Karpas-422 (cell line): ENCODE data around the gene RNF152. TPM values are rescaled to one million over a fixed set of nuclear protein-coding genes. Genes with fewer than 3 reads are reported as not detected.

Experiments
- DNase-seq: peaks from one replicate; pipeline ENCODE4 v3.0.0-alpha.2; 2015
- H2AFZ ChIP-seq: fragments of 200-600 bp; sonication (generic); 2 replicates; pipeline ENCODE4 v1.6.1; 2014; ENCODE audit warnings: antibody characterized with exemption, low read length, mixed read lengths
- H3K27ac ChIP-seq: fragments of 200-600 bp; sonication (generic); 2 replicates; pipeline ENCODE4 v1.5.1; 2014; ENCODE audit warnings: mild to moderate bottlenecking, low read length, moderate library complexity
- H3K27me3 ChIP-seq: fragments of 200-600 bp; sonication (generic); 2 replicates; pipeline ENCODE4 v1.6.1; 2014; ENCODE audit warnings: low read length, mixed read lengths
- H3K36me3 ChIP-seq: fragments of 200-600 bp; sonication (generic); 2 replicates; pipeline ENCODE4 v1.6.1; 2014; ENCODE audit warnings: low read length, mixed read lengths; ENCODE audit not compliant: insufficient read depth
- H3K4me1 ChIP-seq: fragments of 200-600 bp; sonication (generic); 2 replicates; pipeline ENCODE4 v1.6.1; 2014; ENCODE audit warnings: mild to moderate bottlenecking, low read length, mixed read lengths
- H3K4me2 ChIP-seq: fragments of 200-600 bp; sonication (generic); 2 replicates; pipeline ENCODE4 v1.6.1; 2014; ENCODE audit warnings: low read length, low read depth, mild to moderate bottlenecking; ENCODE audit not compliant: poor library complexity, severe bottlenecking
- H3K4me3 ChIP-seq: fragments of 200-600 bp; sonication (generic); 2 replicates; pipeline ENCODE4 v1.5.1; 2014; ENCODE audit warnings: mild to moderate bottlenecking, antibody characterized with exemption, low read length, mixed read lengths
- H3K79me2 ChIP-seq: fragments of 200-600 bp; sonication (generic); 2 replicates; pipeline ENCODE4 v1.6.1; 2014; ENCODE audit warnings: mild to moderate bottlenecking, low read length, mixed read lengths
- H3K9ac ChIP-seq: fragments of 200-600 bp; sonication (generic); 2 replicates; pipeline ENCODE4 v1.6.0; 2014; ENCODE audit warnings: low read length
- H3K9me2 ChIP-seq: fragments of 200-600 bp; sonication (generic), shearing (Covaris generic); replicated peaks from 2 replicates; pipeline ENCODE4 v1.6.0; 2014; ENCODE audit warnings: mild to moderate bottlenecking, low read length, moderate library complexity; ENCODE audit not compliant: insufficient read depth
- H3K9me3 ChIP-seq: fragments of 300-700, 200-600 bp; sonication (generic); 2 replicates; pipeline ENCODE4 v1.6.1; 2014; ENCODE audit warnings: low read length, mixed read lengths
- H4K20me1 ChIP-seq: fragments of 200-600 bp; sonication (generic); 2 replicates; pipeline ENCODE4 v1.6.1; 2014; ENCODE audit warnings: mild to moderate bottlenecking, antibody characterized with exemption, low read length, low read depth; ENCODE audit not compliant: insufficient read depth
- total RNA-seq: library from RNA; depleted of rRNA; stranded (reverse); fragments of >200 nt; shearing (Covaris generic); gene quantifications from 2 replicates; pipeline ENCODE4 v1.2.3, GENCODE V29; 2014; ENCODE audit warnings: low replicate concordance

The RNF152 gene
- total RNA-seq, 1 experiment from 2014 or later = 0.07 TPM

GRCh38 chr18:61831071-61831470, 61.7 kb downstream of the RNF152 start:
- Histone ChIP-seq H3K9me3 (no peaks in the 10 kb centered on the region), H3K9me2 (no peaks in the 10 kb centered on the region), H3K4me3 (no peak overlapping the region), H3K4me1 (no peaks in the 10 kb centered on the region), H3K79me2 (no peaks in the 10 kb centered on the region), H3K4me2 (no peak overlapping the region), H3K36me3 (no peaks in the 10 kb centered on the region), H3K27me3 (no peaks in the 10 kb centered on the region), H3K27ac (no peak overlapping the region), H3K9ac (no peak overlapping the region), H2AFZ (no peak overlapping the region), H4K20me1 (no peaks in the 10 kb centered on the region)
- no peak for DNase-seq

DNA sequence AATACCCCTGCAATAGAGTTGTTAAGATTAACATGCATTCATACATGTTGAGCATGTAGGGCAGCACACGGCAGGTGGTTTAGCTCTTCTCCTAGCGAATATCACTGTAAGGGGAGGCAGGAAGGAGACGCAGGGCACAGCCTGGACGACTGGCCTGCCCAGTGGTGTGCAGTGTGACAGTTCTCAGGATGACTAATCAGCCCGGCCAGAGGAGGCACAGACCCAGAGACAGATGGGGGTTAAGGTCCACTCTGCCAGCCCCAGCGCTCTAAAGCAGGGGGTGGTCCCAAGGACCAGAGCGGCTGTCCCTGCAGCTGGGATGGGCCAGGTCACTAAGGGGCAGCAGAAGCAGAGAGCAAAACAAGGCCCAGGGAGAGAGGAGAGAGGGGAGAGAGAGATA, 63.7 kb downstream of the RNF152 start:
- no peaks in the 10 kb centered on the region for H3K4me1 ChIP-seq
- H3K4me2 ChIP-seq = no peak overlapping the region
- H3K4me3 ChIP-seq = no peak overlapping the region
- no peaks in the 10 kb centered on the region for H3K79me2 ChIP-seq
- no peaks in the 10 kb centered on the region for H3K27me3 ChIP-seq
- no peaks in the 10 kb centered on the region for H4K20me1 ChIP-seq
- no peaks in the 10 kb centered on the region for H3K9me3 ChIP-seq
- H3K36me3 ChIP-seq = no peaks in the 10 kb centered on the region
- H3K27ac ChIP-seq = no peak overlapping the region
- no peak overlapping the region for H3K9ac ChIP-seq
- no peaks in the 10 kb centered on the region for H3K9me2 ChIP-seq
- H2AFZ ChIP-seq = no peak overlapping the region
- no peak for DNase-seq

DNA sequence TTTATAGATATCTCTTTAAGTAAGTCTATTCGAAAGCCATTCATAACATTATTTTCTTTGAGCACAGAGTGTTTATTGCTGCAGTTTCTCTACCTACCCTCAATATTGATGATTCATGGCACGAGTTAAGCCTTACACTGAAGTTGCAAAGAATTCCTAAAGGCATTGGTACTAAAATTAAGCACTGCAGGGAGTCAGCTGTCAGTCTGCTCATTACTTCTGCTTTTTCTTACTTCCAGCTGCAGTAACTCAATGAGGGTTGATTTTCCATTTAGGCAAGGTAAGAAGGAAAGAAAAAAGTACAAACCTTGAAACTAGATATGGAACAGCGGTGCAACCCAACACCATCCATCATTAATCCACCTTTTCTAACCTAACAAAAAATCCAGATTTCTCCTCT, 65.2 kb downstream of the RNF152 start:
- DNase-seq = no peak
- H3K79me2 ChIP-seq = no peaks in the 10 kb centered on the region
- no peak overlapping the region for H3K27ac ChIP-seq
- H3K9me2 ChIP-seq = no peaks in the 10 kb centered on the region
- H2AFZ ChIP-seq = no peak overlapping the region
- no peaks in the 10 kb centered on the region for H3K36me3 ChIP-seq
- no peaks in the 10 kb centered on the region for H3K27me3 ChIP-seq
- no peaks in the 10 kb centered on the region for H3K4me1 ChIP-seq
- no peaks in the 10 kb centered on the region for H4K20me1 ChIP-seq
- H3K9me3 ChIP-seq = no peaks in the 10 kb centered on the region
- H3K4me3 ChIP-seq = no peak overlapping the region
- H3K9ac ChIP-seq = no peak overlapping the region
- H3K4me2 ChIP-seq = no peak overlapping the region

- Histone ChIP-seq H3K36me3 (no peaks in the 10 kb centered on the region), H3K4me2 (no peak overlapping the region), H3K27me3 (no peaks in the 10 kb centered on the region), H3K4me1 (no peaks in the 10 kb centered on the region), H3K27ac (no peak overlapping the region), H2AFZ (no peak overlapping the region), H3K9me2 (no peaks in the 10 kb centered on the region), H3K79me2 (no peaks in the 10 kb centered on the region), H4K20me1 (no peaks in the 10 kb centered on the region), H3K9me3 (no peaks in the 10 kb centered on the region), H3K4me3 (no peak overlapping the region), H3K9ac (no peak overlapping the region)
- DNase-seq = no peak
These were observed 67.4 kb downstream of the RNF152 start for GRCh38 chr18:61825386-61825785.

GRCh38 chr18:61824733-61825363, 68.0 kb downstream of the RNF152 start:
- Histone ChIP-seq H2AFZ (no peak overlapping the region), H3K9me3 (no peaks in the 10 kb centered on the region), H3K79me2 (no peaks in the 10 kb centered on the region), H4K20me1 (no peaks in the 10 kb centered on the region), H3K36me3 (no peaks in the 10 kb centered on the region), H3K4me3 (no peak overlapping the region), H3K4me2 (no peak overlapping the region), H3K9ac (no peak overlapping the region), H3K4me1 (no peaks in the 10 kb centered on the region), H3K9me2 (no peaks in the 10 kb centered on the region), H3K27ac (no peak overlapping the region), H3K27me3 (no peaks in the 10 kb centered on the region)
- DNase-seq = no peak

GRCh38 chr18:61823595-61823994, 69.2 kb downstream of the RNF152 start:
- Histone ChIP-seq H3K9me3 (no peaks in the 10 kb centered on the region), H3K27me3 (no peaks in the 10 kb centered on the region), H3K9ac (no peak overlapping the region), H4K20me1 (no peaks in the 10 kb centered on the region), H3K4me2 (no peak overlapping the region), H3K4me1 (no peaks in the 10 kb centered on the region), H3K4me3 (no peak overlapping the region), H3K27ac (no peak overlapping the region), H3K79me2 (no peaks in the 10 kb centered on the region), H3K9me2 (no peaks in the 10 kb centered on the region), H3K36me3 (no peaks in the 10 kb centered on the region), H2AFZ (no peak overlapping the region)
- DNase-seq = no peak

DNA sequence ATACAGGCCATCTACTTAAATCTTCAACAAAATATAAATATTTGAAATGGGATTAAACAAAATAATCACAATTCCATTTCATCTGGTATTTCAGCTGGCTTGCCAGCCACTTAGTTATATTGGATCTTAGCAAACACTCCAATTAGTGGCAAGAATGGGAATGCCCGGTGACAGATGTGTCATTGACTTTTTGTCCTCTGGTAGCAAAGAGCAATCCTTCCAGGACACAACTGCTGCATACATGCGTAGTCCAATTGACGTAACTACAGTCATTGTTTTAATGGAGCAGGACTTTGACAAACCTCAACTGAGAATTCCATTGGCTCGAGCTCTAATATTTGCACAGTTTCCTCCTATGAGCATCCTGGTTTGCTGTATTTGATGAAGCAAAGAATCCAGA, 69.9 kb downstream of the RNF152 start:
- Histone ChIP-seq H3K4me3 (no peak overlapping the region), H3K36me3 (no peaks in the 10 kb centered on the region), H3K9me2 (no peaks in the 10 kb centered on the region), H4K20me1 (no peaks in the 10 kb centered on the region), H3K4me2 (no peak overlapping the region), H3K4me1 (no peaks in the 10 kb centered on the region), H3K9me3 (no peaks in the 10 kb centered on the region), H3K9ac (no peak overlapping the region), H3K27ac (no peak overlapping the region), H3K27me3 (no peaks in the 10 kb centered on the region), H2AFZ (no peak overlapping the region), H3K79me2 (no peaks in the 10 kb centered on the region)
- no peak for DNase-seq

DNA sequence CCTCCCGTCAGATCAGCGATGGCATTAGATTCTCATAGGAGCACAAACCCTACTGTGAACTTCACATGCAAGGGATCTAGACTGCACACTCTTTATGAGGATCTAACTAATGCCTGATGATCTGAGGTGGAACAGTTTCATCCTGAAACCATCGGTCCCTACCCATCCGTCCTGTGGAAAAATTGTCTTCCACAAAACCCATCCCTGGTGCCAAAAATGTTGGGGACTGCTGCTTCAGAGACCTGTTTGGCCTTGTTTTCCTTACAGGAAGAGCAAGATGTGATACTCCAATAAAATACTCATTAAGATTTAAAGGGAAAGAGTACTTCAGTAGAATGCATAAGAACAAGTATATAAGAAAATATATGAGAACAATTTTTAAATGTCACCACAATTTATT, 71.1 kb downstream of the RNF152 start:
- H3K36me3 ChIP-seq = no peaks in the 10 kb centered on the region
- no peak overlapping the region for H2AFZ ChIP-seq
- H3K4me1 ChIP-seq = no peaks in the 10 kb centered on the region
- H3K4me2 ChIP-seq = no peak overlapping the region
- no peaks in the 10 kb centered on the region for H3K27me3 ChIP-seq
- H3K4me3 ChIP-seq = no peak overlapping the region
- no peaks in the 10 kb centered on the region for H3K9me2 ChIP-seq
- no peak overlapping the region for H3K27ac ChIP-seq
- no peak for DNase-seq
- H3K9me3 ChIP-seq = no peaks in the 10 kb centered on the region
- no peak overlapping the region for H3K9ac ChIP-seq
- no peaks in the 10 kb centered on the region for H4K20me1 ChIP-seq
- H3K79me2 ChIP-seq = no peaks in the 10 kb centered on the region

GRCh38 chr18:61820882-61821281, 71.9 kb downstream of the RNF152 start:
- no peaks in the 10 kb centered on the region for H3K36me3 ChIP-seq
- H2AFZ ChIP-seq = no peak overlapping the region
- no peak overlapping the region for H3K4me3 ChIP-seq
- H3K4me2 ChIP-seq = no peak overlapping the region
- DNase-seq = no peak
- no peaks in the 10 kb centered on the region for H3K9me3 ChIP-seq
- no peaks in the 10 kb centered on the region for H3K79me2 ChIP-seq
- no peaks in the 10 kb centered on the region for H3K27me3 ChIP-seq
- H3K27ac ChIP-seq = no peak overlapping the region
- no peaks in the 10 kb centered on the region for H4K20me1 ChIP-seq
- no peaks in the 10 kb centered on the region for H3K4me1 ChIP-seq
- H3K9ac ChIP-seq = no peak overlapping the region
- H3K9me2 ChIP-seq = no peaks in the 10 kb centered on the region
